Activated gamma-delta T cell (primary cell): ENCODE data around the gene KIAA1958.
A peak's percentile ranks its signal among the peaks of the same experiment; 100 is the strongest.
"Not testable (repeated sequence)": the region's sequence is repeated elsewhere in the genome, so short reads cannot be mapped to it uniquely, and the experiment has no call there.

ENCODE experiments used
- DNase-seq: peaks from one replicate; lab custom pipeline; 2025; lab: John Stamatoyannopoulos, UW

Gene KIAA1958

DNA sequence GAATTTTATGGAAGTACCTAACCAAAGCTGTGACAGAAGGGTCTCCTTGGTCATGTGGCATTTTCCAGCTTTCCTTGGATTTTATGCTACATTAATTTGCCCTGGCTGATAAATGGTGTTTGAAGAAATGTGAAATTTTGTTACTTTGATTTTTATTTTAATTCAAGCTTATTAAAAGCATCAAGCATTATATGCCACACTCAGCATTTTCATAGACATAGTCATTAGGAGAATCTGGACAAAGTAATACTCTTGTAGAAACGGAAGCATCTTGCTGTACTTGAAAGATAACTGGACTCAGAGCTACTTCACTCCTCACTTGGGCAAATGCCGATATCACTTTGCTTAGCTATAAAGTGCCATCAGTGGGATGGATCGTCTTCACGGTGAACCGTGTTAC is 177.1 kb downstream of the KIAA1958 start:
- no peak for DNase-seq

DNA sequence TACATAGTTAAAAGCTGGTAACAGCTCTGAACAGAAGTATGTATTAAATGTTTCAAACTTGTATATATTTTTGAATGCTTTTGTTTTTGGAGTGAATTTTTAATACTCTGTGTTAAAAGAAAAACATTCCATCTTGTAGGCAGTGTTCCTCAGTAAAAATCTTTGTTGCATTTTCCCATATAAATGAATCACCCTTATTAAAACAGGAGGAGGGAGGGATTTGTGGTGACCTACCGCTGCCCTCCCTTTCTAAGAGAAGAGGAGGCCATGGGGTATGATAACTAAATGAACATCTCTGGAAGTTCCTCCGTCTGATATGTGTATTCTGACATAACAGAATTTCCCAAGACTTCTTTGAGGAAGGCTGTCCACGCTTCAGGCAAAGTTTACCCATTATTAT is 177.9 kb downstream of the KIAA1958 start:
- no peak for DNase-seq

DNA sequence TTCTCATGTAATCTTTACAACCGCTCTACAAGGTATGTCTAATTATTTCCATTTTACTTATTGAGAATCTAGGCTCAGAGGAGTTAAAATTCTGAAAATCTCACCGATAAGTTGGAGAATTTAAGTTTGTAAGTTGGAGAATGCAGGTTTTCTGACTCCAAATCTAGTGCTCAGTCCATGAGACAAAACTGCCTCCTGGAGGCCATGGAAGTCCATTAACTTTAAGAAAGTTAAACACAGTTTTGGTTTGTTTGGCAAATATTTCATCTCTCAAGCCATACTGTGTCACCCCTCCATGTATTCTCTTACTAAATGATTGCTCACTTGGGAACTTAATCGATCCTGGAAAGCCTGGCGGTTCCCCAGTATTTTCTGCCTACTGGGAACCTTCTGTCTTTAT is 178.7 kb downstream of the KIAA1958 start:
- no peak for DNase-seq

DNA sequence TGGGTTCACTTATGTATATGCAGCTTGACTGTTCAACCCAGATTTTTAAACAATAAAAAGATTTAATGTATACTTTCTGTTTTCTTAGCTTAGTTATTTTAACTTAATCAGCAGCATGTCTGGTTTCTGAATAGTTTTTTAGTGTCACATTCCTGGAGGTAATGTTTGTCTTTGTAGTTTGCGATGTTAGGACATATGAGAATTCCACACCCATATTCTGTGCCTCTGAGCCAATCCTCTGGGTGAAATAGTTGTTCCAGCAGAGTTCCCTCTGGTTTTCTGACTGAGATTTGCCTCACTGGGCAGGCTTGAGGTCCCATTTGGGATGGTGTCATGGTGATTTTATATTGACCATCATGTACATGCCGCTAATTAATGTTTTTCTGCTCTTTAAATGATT is 182.7 kb downstream of the KIAA1958 start:
- no peak for DNase-seq

DNA sequence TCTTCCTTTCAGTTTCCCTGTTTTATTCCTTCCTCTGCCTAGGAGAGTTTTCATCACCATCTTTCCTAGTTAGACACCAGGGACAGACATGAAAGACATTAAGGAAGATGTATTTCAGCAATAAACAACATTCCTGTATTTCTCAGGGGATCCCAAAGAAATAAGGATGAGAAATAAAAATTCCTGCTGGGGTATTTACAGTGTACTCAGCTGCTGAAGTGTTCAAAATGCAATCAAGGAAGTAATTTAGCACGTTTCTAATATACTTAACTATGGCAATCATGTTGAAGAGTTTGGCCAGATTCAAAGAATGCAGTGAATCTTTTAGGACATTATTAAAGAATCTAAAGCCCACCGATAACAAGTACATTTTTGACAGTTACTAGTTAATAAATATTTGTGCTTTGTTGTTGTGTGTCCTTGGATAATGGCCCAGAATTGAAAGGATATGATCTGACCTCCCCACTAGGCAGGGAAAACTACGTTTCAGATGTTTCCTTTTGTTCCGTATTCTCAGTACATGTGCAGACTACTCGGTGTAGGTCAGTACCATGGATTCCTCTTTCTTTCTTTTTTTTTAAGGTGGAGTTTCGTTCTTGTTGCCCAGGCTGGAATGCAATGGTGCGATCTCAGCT is 184.5 kb downstream of the KIAA1958 start:
- no peak for DNase-seq

DNA sequence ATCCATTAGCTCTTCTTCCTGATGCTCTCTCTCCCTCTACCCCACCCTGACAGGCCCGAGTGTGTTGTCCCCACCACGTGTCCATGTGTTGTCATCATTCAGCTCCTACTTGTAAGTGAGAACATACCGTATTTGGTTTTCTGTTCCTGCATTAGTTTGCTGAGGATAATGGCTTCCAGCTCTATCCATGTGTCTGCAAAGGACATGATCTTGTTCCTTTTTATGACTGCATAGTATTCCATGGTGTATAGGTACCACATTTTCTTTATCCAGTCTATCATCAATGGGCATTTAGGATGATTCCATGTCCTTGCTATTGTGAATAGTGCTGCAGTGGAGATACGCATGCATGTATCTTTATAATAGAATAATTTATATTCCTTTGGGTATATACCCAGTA is 186.6 kb downstream of the KIAA1958 start:
- not testable (repeated sequence) for DNase-seq

DNA sequence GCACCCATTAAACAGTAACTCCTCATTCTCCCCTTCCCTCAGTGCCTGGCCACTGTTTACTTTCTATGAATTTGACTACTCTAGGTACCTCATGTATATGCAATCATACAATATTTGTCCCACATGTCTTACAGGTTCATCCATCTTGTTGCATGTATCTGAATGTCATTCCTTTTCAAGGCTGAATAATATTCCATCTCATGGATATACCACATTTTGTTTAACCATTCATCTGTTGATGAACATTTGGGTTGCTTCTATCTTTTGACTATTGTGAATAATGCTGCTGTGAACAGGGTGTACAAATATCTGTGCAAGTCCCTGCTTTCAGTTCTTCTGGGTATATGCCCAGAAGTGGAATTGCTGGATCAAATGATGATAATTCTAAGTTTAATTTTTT is 190.4 kb downstream of the KIAA1958 start:
- no peak for DNase-seq

DNA sequence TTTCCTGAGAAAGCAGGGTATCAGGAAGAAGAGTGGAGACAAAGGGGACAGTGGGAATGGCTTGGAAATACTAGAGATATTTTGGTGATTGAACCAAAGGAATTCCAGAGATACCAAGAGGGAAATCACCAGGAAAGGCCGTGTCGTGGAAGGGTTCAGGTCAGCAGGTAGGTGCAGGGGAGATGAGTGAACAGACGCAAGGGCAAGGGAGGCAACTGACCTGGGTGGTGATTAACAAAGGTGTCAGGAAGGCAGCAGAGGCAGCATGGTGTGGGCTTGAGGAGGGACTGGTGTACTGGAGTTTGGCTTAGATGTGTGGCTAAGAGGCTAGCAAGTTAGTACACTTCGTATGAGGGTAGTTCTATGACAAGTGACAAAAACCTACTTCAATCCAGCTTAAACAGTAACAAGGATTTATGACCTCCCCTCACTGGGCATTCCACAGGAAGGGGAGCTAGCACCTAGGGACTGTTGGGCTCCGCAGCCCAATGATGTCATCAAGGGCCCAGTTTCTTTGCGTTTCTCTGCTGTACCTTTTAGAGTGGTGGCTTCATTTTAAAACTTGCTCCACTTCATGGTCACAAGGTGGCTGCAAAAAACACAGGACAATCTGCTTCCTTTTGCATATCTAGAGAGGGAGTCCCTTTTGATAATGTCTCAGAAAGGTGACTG is 194.2 kb downstream of the KIAA1958 start:
- DNase-seq: no peak

DNA sequence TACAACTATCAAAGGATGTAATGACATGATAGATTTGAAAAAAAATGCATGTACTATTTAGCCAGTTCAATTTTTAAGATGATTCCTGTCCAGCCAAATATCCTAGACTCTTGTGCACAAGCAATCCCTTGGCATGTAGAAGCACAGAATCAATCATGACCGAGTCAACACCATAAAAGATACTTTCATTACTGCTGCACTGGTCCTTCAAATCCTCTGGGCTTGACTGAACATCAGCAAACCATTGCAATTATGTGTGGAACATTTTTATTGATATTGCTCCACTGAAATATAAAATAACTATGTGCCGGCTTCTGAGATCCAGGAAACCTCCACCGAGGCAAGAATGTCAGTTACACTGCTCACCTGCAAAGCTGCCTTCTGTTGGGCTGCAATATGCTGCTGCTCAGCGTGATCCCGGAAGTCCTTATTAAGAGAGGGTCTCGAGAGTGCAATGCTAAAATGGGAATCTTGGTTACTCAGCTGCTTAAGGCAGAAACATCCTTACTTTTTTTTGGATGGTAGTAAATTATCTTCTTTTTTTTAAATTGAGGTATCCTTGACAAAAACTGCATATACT is 202.6 kb downstream of the KIAA1958 start:
- DNase-seq: no peak

DNA sequence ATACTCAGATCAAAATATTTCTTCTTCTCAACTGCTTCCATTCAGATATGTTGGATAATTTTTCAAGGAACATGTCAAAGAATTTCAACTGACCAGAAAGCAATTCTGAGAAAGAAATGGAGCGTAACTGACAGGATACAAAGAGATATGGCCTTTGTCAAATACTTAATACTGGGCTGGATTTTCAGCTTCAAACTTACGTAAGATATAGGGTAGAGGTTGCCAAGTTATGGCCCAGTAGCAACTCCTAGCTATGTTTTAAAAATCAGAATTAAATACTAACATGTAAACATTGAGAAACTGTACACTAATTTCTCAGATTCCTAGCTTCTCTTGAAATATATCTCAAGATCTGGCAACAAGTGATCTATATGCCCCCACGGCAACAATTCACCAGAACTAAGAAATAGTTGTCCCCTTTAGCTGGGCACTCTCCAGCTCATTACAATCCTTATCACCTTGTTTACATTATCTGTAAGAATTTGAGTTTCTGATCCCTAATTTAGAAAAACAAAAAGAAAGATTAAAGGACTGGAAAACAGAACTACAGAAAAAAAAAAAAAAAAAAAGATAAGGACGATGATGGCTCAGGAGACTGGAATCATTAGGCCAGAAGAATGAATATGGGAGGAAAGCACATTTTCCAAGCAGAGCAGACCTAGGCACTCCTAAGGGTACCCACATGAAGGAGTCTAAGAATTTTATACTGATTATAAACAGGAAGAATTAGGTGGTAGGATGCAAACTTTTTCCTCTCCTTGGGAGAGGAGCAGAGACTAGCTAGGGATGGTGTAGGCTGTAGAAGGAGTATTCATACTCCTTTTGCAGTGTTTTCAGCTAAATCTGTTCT is 208.3 kb downstream of the KIAA1958 start:
- no peak for DNase-seq

DNA sequence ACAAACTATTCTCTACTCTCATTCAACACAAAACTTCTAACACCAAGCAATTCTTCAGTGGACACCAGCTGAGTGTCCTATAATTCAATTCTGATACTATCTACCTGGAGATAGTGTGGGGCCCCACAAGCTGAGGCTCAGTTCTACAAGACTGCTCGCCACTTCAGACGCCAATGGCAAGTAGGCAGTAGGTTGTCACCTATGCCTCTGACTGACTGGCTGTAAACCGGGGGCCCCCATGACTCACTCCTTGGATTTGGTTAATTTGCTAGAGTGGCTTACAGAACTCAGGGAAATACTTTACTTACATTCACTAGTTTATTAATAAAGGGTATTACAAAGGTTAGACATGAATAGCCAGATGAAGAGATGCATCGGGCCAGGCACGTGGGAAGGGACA is 209.8 kb downstream of the KIAA1958 start:
- no peak for DNase-seq

DNA sequence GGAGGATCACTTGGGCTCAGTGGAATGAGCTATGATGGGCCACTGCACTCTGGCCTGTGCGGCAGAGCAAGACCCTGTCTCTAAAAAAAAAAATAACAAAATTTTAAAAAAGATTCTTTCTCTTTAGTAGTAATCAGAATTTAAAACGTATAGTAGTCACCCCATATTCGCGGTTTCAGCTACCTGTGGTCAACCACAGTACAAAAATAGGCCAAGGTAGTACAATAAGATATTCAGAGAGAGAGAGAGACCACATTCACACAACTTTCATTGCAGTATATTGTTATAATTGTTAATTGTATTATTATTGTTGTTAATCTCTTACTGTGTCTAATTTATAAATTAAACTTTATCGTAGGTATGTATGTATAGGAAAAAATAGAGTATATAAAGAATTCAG is 212.6 kb downstream of the KIAA1958 start:
- no peak for DNase-seq

DNA sequence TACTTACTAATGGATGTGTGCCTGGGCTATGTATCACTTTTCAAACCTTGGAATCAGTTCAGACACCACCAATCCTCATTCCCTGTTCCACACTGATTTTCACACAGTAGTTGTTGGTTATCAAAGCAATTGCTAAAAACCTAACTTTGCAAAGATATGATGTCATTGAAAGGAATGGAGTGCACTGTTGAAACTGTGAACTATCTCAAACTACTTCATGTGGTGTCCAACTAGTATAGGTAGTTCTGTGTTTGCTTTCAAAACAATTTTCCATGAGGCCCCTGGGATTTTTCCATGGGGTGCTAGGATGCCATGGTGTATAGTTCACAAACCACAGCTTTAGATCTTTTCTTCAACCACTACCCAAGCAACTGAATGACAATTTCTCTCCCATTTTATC is 213.5 kb downstream of the KIAA1958 start:
- no peak for DNase-seq

DNA sequence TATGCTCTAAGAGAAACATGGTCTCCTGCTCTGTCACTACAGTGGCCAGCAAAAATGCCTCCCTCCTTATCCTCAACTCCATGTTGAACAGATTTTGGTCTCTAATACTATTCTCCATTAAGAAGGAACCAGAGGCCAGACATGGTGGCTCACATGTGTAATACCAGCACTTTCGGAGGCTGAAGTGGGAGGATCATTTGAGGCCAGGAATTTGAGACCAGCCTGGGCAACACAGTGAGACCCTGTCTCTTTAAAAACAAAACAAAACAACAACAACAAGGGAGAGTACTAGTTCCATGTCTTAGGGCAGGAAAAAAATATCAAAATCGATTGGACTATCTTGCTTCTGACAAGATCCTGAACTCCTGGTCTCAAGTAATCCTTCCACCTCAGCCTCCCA is 216.7 kb downstream of the KIAA1958 start:
- no peak for DNase-seq

DNA sequence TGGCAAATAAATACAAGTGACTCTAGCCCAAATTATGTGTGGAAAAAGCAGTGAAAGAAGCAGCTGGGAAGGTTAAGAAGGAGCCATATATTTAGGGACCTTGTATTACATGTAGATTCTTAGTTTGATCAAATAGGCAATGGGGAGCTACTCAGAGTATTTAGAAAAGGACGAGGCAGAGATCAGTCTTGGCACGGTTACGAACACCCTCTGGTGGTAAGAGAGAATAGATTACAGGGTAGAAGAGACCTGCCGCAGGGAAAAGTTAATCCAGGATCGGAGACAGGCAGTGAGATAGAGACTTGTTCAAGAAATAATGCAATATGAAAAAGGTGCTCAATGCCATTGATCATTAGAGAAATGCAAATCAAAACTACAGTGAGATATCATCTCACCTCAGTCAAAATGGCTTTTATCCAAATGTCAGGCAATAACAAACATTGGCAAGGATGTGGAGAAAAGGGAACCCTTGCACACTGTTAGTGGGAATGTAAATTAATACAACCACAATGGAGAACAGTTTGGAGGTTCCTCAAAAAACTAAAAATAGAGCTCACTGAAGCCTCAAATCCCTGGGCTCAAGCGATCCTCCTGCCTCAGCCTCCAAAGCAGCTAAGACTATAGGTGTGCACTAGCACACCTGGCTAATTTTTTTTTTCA is 219.3 kb downstream of the KIAA1958 start:
- DNase-seq: no peak

DNA sequence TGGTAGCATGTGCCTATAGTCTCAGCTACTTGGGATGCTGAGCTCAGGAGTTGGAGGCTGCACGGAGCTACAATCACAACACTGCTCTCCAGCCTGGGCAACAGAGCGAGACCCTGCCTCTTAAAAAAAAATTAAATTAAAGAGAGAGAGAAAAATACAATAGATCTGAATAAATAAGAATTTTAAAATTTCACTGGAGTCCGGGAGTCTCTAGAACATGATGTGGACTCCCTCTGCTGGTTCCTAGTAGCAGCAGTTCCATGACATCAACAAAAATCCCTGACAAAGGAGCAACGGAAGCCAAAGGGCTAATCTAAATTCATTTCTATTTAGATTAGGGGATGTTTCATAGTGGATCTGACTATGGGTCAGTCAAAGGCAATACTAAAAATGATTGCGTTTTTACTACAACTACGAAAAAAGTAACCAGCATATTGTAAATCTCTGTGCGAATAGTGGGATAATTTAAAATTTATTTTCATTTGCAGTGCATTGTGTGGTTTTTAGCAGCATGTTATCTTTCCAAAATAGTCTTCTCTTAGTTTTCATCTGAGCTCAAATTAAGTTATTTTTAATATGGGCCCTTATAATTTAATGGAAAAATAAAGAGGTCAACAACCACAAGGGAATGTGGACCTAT is 224.5 kb downstream of the KIAA1958 start:
- no peak for DNase-seq

DNA sequence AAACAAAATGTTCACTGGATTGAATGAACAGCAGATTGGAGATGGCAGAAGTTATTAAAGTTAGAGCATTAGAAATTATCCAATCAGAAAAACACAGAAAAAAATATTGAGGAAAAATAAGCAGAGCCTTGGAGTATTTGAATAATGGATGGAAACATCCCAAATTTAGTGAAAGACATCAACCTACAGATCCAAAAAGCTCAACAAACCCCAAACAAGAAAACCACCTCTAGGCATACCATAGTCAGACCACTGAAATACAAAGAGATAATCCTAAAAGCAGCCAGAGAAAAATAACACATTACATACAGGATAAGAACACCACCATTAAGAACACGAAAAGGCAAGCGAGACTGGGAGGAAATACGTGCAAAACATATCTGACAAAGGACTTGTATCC is 226.1 kb downstream of the KIAA1958 start:
- no peak for DNase-seq

DNA sequence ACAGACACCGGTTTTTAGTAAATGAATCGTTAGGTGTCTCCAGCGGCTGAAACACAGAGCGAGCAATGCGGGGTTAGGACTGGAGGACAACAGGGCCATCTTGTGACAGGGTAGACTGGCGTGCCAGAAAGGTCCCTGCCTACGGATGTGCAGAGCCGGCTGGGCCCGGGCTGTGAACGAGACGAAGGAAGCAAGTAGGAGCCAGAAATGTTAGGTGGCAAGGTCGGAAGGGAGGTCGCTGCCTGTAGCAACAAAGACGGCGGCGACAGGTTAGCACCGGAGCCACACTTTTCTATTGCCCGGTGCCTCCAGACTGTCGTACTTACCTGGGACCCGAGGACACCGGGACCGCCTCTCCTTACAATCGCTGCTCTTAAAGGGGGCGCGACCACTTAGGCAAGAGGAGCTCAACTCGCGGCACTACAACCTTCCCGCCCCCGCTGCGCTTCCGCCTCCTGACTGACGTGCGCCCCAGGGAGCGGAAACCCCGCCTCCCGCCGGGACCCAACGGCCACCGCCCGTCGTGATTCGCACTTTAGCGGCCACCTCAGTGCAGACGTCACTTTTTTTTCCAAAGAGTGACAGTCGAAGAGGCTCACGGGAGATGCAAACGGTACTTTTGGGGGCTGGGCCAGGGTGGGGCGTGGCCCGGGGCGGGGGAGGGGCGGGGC is 231.2 kb downstream of the KIAA1958 start, which contains the start of gene INIP:
Gene INIP (minus strand): TSS at position 457 of the 671 bp plus-strand sequence. CDS start 1,632 bp downstream, outside the sequence.
- DNase-seq: peak; percentile 93
